Transverse colon (tissue), 4 donors: ENCODE results near the gene CTAGE1. TPM values are rescaled to one million over a fixed set of nuclear protein-coding genes. Genes with fewer than 3 reads are reported as not detected.

Source experiments
- DNase-seq: peaks from one replicate; pipeline ENCODE4 v3.0.0-alpha.2; 2019
- H3K27ac ChIP-seq, 4 donors: fragments of 200-600 bp; sonication (generic); 2 replicates each; pipeline ENCODE4 v1.5.1; 2016 to 2018; ENCODE audit warnings: inconsistent platforms in 4 of 4
- H3K27me3 ChIP-seq: fragments of 200-600 bp; sonication (generic); 2 replicates; pipeline ENCODE4 v1.5.1; 2017; ENCODE audit warnings: inconsistent platforms
- H3K36me3 ChIP-seq, 4 donors: fragments of 200-600 bp; sonication (generic); 2 replicates each; pipeline ENCODE4 v1.5.1; 2017 to 2019; ENCODE audit warnings: inconsistent platforms in 4 of 4
- H3K4me1 ChIP-seq, 4 donors: fragments of 200-600 bp; sonication (generic); 2 replicates each; pipeline ENCODE4 v1.5.1; 2017 to 2020; ENCODE audit warnings: inconsistent platforms in 4 of 4
- H3K4me3 ChIP-seq, 4 donors: fragments of 200-600 bp; sonication (generic); 1 replicate in 1 of 4; 2 replicates in 3 of 4; pipeline versions ENCODE4 v1.5.1 to v1.6.1; 2017 to 2019; ENCODE audit warnings: inconsistent platforms in 4 of 4
- H3K9me3 ChIP-seq, 2 donors: fragments of 200-600 bp; sonication (generic); 2 replicates each; pipeline ENCODE4 v1.5.1; 2017 to 2019; ENCODE audit warnings: inconsistent platforms in 2 of 2
- EP300 ChIP-seq: sonication (generic); formaldehyde crosslinking; IDR thresholded peaks from one replicate; pipeline ENCODE4 v1.6.1; 2017; ENCODE audit warnings: antibody characterized with exemption, low read depth
- POLR2A ChIP-seq: fragments of 450-650 bp; IDR thresholded peaks from one replicate; pipeline ENCODE4 v1.6.1; 2016; ENCODE audit warnings: antibody characterized with exemption, mild to moderate bottlenecking, moderate library complexity
- POLR2AphosphoS5 ChIP-seq, 3 donors: sonication (generic); formaldehyde crosslinking; IDR thresholded peaks; one replicate each; pipeline ENCODE4 v1.6.1; 2016; ENCODE audit warnings: antibody characterized with exemption in 3 of 3
- WGBS, 2 donors: methylation state at CpG; one replicate each; pipeline ENCODE4 v1.1.5; 2018; ENCODE audit warnings: low coverage in 1 of 2; 5-methylcytosine and 5-hydroxymethylcytosine counted together
- in situ Hi-C, 4 donors: fragments of 200-750 bp; cut with MboI; loops; one replicate each; pipeline versions ENCODE4 v1.15.0 to v1.15.1; 2017; ENCODE audit warnings: low sequenced_read_pairs in 3 of 4, low pct_ligation_motif_present in 1 of 4, low pct_unique_long_range_greater_than_20kb in 1 of 4
- intact Hi-C: fragments of 100-400 bp; cut with DNase I; formaldehyde crosslinking; loops from one replicate; pipeline ENCODE4 v1.15.1; 2023; ENCODE audit warnings: low total_unique reads
- total RNA-seq, 4 donors: library from RNA; depleted of rRNA; stranded (reverse); fragments of >200 nt; gene quantifications; one replicate each; pipeline ENCODE4 v1.1.0, GENCODE V29; 2016
- TF ChIP-seq, protein P1 (sequence below), 5 experiments: fragments of 200-600 bp in 3 of 5; fragments of 450-650 bp in 2 of 5; sonication (generic) in 3 of 5; IDR thresholded peaks; 1 replicate in 2 of 5; 2 replicates in 3 of 5; pipeline ENCODE4 v1.5.1; 2016 to 2017; ENCODE audit warnings: antibody characterized with exemption in 5 of 5, inconsistent platforms in 3 of 5, mild to moderate bottlenecking in 2 of 5, moderate library complexity in 1 of 5

The CTAGE1 gene
- total RNA-seq, 4 donors from 2014 or later, result not detected

DNA sequence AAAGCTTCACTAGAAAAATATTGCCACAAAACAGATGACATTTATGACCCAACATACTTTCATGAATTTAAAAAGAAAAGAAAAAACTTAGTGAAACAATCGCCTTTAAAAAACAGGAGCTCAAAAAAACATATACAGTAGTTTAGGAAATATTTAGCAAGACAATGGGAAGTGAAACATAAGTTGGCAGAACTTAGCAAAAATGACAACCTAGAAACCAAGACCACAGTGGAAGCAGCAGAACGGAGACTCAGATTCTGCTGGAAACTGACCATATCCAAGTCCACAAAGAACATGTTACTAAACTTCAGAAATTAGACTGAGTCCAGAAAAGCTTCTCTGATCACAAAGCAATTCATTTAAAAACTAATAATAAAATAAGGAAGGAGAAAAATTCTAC, 41.8 kb upstream of the CTAGE1 start:
- DNase-seq, result no peak
- Histone ChIP-seq H3K9me3 (no peaks in the 10 kb centered on the region), H3K36me3 (no peaks in the 10 kb centered on the region), H3K4me1 (no peaks in the 10 kb centered on the region), H3K4me3 (no peak overlapping the region), H3K27me3 (no peaks in the 10 kb centered on the region), H3K27ac (no peak overlapping the region)
- TF ChIP-seq EP300 (no peak), POLR2A (no peak), POLR2AphosphoS5 (IDR thresholded peaks at IDR 0.05) (no peak)
- TF ChIP-seq, protein P1, sequence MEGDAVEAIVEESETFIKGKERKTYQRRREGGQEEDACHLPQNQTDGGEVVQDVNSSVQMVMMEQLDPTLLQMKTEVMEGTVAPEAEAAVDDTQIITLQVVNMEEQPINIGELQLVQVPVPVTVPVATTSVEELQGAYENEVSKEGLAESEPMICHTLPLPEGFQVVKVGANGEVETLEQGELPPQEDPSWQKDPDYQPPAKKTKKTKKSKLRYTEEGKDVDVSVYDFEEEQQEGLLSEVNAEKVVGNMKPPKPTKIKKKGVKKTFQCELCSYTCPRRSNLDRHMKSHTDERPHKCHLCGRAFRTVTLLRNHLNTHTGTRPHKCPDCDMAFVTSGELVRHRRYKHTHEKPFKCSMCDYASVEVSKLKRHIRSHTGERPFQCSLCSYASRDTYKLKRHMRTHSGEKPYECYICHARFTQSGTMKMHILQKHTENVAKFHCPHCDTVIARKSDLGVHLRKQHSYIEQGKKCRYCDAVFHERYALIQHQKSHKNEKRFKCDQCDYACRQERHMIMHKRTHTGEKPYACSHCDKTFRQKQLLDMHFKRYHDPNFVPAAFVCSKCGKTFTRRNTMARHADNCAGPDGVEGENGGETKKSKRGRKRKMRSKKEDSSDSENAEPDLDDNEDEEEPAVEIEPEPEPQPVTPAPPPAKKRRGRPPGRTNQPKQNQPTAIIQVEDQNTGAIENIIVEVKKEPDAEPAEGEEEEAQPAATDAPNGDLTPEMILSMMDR (IDR thresholded peaks at IDR 0.05), result no peak
- 76 to 100% methylated on average over 2 of the region's 2 CpGs for WGBS, 2 donors
- intact Hi-C loops (no loop called here), in situ Hi-C loops (loop anchor here in 1 of 4 donors (25.0 kb wide), 1 partner anchor 103 kb away; no protein-coding TSS in a partner anchor)

DNA sequence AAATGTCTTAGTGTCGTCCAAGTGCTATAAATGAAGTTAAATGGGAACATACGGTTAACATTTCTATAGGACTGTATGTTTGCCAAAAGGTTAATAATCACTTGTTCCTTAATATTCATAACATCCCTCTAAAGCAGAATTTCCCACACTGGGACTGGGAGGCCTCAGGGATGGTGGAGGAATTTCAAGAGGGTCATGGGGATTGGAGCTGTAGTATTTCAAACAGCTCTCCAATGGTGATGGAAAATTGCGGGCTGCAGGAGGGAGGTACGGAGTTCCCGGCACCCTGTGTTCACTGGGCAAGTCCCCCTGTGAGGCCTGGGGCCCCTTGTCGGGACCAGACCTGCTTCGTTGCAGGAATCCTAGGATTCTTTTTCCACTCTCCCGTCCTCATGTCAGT, 39.8 kb upstream of the CTAGE1 start:
- in situ Hi-C loops (loop anchor here in 1 of 4 donors (25.0 kb wide), 1 partner anchor 105 kb away; no protein-coding TSS in a partner anchor), intact Hi-C loops (no loop called here)
- WGBS, 2 donors, result 50 to 94% methylated on average over 1 to 8 of the region's 8 CpGs
- TF ChIP-seq EP300 (no peak), POLR2A (no peak)
- H3K27me3 ChIP-seq, result no peaks in the 10 kb centered on the region
- H3K4me3 ChIP-seq, result no peak overlapping the region
- DNase-seq, result no peak
- H3K9me3 ChIP-seq, result no peaks in the 10 kb centered on the region
- H3K4me1 ChIP-seq, result peaks cover 0 to 2% (median under 1%) of the 10 kb centered on the region in 4 donors
- no peak overlapping the region for H3K27ac ChIP-seq
- no peaks in the 10 kb centered on the region for H3K36me3 ChIP-seq

DNA sequence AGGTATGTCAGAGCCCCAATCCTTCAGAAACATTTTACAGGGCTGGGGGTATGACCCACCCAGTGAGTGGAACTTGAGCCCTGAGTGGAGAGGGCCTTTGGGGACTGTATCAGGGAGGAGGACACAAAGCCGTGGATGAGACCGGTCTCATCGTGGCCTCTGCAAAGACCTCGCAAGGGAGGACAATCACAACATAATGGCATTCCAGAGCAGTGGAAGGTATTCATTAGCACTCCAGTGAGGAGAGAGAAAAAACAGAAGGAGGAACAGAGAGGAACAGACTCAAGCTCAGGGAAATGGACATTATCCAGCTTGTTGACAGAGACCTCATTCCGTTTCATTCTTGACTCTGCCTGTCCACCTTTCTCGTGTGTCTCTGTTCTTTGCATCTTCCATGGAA, 38.8 kb upstream of the CTAGE1 start:
- H3K36me3 ChIP-seq, result no peaks in the 10 kb centered on the region
- H3K9me3 ChIP-seq, result no peaks in the 10 kb centered on the region
- in situ Hi-C loops (loop anchor here in 1 of 4 donors (25.0 kb wide), 1 partner anchor 106 kb away; no protein-coding TSS in a partner anchor), intact Hi-C loops (no loop called here)
- TF ChIP-seq POLR2AphosphoS5 (IDR thresholded peaks at IDR 0.05) (no peak), EP300 (no peak), POLR2A (no peak)
- TF ChIP-seq, protein P1 (IDR thresholded peaks at IDR 0.05), result no peak
- DNase-seq, result no peak
- peaks cover 0 to 10% (median 3%) of the 10 kb centered on the region in 4 donors for H3K4me1 ChIP-seq
- WGBS, 2 donors, result 75 to 83% methylated on average over 5 to 6 of the region's 6 CpGs
- no peak overlapping the region for H3K4me3 ChIP-seq
- no peak overlapping the region for H3K27ac ChIP-seq
- no peaks in the 10 kb centered on the region for H3K27me3 ChIP-seq

DNA sequence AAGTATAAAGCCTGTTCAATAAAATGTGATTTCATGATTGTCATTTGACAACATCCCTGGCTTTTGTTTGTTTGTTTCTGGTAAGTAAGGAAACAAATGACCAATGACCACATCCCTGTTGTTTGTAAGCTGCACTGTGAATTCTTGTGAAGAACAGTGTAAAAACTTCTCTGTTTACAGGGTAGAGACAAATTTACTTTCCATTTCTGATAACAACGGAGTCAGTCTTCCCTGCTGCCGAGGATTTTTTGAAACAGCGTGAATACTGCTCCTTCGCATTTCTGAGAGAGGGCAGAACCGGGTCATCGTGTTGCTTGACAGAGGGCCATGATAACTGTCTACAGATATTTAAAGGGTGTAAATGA, 38.4 kb upstream of the CTAGE1 start:
- Histone ChIP-seq H3K4me1 (peaks cover 0 to 10% (median 3%) of the 10 kb centered on the region in 4 donors), H3K36me3 (no peaks in the 10 kb centered on the region), H3K4me3 (no peak overlapping the region), H3K9me3 (no peaks in the 10 kb centered on the region), H3K27ac (no peak overlapping the region), H3K27me3 (no peaks in the 10 kb centered on the region)
- intact Hi-C loops, result no loop called here
- TF ChIP-seq POLR2A, result no peak
- TF ChIP-seq EP300, result no peak
- TF ChIP-seq, protein P1 (IDR thresholded peaks at IDR 0.05), result no peak
- no peak for TF ChIP-seq POLR2AphosphoS5 (IDR thresholded peaks at IDR 0.05)
- 69 to 84% methylated on average over 6 of the region's 6 CpGs for WGBS, 2 donors
- in situ Hi-C loops, result loop anchor here in 1 of 4 donors (25.0 kb wide), 1 partner anchor 106 kb away; no protein-coding TSS in a partner anchor
- DNase-seq, result no peak
